EL (cell line): Measurements from ENCODE around the gene LCOR.

Experiments used
- DNase-seq: peaks from one replicate; pipeline ENCODE4 v3.0.0-alpha.2; 2016

Gene LCOR

GRCh38 chr10:97037365-97038361 is 205.6 kb downstream of the LCOR start:
- peak; percentile 89 for DNase-seq

DNA sequence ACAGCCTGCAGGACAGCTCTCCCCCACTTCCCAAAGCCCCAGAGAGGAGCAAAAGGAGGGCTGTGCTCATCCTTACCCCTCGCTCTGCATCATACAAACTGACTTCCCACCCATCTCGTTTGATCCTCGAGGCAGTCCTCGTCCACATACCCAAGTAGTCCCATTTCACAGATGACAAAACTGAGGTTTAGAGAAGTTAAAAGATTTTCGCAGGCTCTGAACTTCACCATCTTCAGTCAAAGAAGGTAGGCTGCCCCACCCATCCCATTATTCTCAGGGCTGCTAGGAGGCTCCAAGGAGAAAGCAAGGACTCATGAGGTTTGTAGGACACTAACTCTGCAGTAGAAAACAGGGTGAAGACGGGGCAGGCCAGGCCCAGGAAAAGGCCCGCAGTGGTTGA is 206.6 kb downstream of the LCOR start:
- DNase-seq: no peak

DNA sequence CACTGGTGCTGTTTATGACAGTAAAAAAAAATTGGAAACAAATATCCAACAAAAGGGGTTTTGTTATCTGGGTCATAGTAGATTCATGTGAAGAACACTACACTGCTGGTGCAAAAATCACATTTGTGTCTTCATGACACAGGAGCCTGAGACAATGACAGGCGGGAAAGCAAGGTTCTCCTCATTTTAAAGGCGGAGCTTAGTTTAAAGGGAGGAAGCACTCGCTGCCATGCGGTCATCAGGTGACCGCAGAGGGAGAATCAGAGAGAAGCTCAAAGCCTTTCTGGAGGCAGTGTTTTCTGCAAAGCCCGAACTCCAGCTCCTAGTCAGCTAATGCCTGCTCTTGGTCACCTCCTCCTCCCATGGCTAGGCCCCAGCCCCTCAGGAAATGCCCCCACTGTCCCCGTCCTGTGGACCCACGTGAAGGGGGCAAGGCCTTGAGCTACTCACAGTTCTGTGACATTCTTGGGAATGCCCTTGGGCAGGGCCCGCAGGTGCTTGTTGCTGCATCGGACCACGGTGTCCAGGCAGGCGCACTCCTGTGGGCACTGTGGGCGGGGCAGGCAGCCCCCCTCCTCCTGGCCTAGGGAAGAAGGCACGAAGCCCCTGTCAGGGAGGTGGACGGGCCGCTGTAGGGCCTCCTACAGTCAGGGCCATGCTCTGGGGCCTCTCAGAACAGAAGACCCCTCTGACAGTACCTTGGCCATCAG is 207.6 kb downstream of the LCOR start:
- DNase-seq: no peak

DNA sequence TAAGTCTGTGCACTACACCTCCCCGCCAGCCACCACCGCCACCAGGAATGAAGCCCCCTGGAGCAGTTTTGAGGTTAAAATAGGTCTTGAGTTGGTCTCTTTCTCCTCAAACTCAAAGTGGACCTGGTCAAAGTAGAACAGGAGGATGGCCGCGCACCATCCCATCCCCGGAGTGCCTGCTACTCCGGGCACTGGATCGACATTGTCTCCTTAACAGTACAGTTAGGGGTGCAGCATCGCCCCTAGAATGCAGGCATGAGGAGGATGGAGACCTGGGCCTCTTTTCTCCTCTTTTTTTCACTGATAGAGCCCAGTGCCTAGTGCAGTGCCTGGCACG is 208.1 kb downstream of the LCOR start:
- no peak for DNase-seq

GRCh38 chr10:97040706-97041105 is 208.6 kb downstream of the LCOR start:
- no peak for DNase-seq

DNA sequence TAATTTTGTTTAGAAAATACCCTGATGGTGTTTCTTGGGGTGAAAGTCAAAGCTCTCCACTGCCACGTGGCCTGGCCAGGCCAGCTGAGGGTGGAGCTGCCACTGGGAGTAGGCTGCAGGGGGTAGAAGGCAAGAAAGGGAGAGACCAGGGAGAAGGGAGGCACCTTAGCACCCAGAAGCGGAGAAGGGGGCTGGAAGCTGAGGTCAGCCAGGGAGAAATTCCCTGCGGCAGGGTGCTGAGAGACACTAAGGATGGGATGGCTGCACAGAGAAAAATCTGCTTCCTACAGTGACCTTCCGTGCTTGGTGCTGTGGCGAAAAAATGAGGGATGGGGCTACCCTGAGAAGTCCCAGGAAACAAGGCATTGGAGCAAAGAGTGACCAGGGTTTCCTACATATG is 210.0 kb downstream of the LCOR start:
- no peak for DNase-seq

DNA sequence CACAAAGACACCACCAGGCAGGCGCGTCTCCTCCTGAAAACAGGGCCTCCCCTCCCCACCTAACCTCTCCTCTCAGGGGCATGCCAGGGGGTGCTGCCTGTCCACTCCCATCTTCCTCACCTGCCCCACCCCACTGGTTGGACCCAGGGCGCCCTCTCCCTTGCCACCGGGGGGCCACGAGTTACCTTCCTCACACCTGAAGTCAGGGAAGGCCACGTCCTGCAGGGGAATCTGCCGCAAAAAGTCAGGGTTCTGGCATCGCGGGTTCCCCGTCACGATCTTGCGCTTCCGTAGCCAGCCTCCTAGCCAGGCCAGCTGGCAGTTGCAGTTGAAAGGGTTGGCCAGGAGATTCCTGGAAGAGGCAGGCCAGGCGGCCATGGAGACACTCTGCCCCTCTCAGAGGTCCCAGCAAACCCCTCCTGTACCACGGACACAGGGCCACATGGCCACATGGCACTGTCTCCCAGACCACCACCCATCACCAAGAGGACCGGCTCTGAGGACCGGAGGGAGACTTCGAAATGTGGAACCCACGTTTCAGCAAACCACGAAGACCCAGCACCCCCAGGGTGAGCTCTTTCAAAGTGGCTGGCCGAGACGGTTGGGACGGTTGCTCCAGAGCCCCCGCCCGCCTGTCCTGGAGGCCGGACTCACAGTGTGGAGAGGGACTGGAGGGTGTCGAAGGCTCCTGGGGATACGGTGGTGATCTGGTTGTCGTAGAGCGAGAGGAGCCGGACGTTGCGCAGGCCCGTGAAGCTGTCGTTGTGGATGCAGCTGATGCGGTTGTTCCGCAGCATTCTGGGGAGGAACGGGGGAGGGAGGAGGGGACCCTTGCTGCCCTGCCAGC is 210.8 kb downstream of the LCOR start:
- DNase-seq: no peak

GRCh38 chr10:97043563-97043855 is 211.4 kb downstream of the LCOR start:
- no peak for DNase-seq
